HFF-Myc (cell line): ENCODE results near the gene TRIM27.

ENCODE experiments used
- DNase-seq: peaks from one replicate; pipeline ENCODE4 v3.0.0-alpha.2; 2011; ENCODE audit warnings: low read depth; ENCODE audit errors: extremely low read depth
- H3K4me3 ChIP-seq: replicated peaks from 2 replicates; pipeline ENCODE4 v1.5.1; 2011; ENCODE audit warnings: low read depth, mild to moderate bottlenecking, control low read depth, low read length
- TF ChIP-seq, protein P1 (sequence below): IDR thresholded peaks from 2 replicates; pipeline ENCODE4 v1.5.1; 2012; ENCODE audit warnings: mild to moderate bottlenecking, low read depth, low read length, control low read depth; ENCODE audit errors: missing control alignments

The TRIM27 gene

DNA sequence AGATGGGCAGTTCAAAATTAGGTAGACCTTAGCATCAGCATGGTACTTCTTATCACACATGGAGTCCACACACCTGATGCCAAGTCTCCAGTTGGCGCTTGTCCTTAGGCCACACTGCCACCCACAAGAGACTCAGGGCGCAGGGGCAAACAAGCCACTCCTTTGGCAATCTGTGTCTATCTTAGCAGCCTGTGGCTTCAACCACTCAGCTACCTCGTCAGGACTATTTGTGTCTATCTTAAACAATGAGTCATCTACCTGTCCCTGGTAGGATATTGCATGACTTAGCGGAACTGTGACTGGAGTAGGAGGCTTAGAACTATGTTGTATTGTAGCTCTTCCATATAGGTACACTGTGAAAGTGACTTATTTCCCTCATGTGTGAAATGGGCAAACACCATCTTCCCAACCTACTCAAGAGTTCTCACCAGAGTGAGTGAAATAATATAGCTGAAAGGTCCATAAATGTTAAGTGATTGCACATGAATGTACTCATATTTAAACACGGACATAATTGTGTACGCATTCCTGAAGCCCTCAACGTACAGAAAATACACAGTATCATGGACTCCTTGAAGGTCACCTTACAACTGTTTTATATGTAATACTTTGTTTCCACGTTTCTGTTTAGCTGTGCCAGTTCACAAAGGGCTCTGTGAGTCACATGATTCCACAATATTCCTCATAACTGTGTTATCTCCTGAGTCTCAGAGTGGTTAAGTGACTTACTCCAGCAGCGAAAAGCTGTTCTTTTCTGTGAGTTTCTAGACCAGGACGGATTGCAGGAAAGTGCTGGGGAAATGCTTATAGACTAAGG, 1.6 kb downstream of the TRIM27 start:
- DNase-seq: no peak
- TF ChIP-seq, protein P1, sequence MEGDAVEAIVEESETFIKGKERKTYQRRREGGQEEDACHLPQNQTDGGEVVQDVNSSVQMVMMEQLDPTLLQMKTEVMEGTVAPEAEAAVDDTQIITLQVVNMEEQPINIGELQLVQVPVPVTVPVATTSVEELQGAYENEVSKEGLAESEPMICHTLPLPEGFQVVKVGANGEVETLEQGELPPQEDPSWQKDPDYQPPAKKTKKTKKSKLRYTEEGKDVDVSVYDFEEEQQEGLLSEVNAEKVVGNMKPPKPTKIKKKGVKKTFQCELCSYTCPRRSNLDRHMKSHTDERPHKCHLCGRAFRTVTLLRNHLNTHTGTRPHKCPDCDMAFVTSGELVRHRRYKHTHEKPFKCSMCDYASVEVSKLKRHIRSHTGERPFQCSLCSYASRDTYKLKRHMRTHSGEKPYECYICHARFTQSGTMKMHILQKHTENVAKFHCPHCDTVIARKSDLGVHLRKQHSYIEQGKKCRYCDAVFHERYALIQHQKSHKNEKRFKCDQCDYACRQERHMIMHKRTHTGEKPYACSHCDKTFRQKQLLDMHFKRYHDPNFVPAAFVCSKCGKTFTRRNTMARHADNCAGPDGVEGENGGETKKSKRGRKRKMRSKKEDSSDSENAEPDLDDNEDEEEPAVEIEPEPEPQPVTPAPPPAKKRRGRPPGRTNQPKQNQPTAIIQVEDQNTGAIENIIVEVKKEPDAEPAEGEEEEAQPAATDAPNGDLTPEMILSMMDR: no peak
- H3K4me3 ChIP-seq: peak overlapping the region; percentile 95

DNA sequence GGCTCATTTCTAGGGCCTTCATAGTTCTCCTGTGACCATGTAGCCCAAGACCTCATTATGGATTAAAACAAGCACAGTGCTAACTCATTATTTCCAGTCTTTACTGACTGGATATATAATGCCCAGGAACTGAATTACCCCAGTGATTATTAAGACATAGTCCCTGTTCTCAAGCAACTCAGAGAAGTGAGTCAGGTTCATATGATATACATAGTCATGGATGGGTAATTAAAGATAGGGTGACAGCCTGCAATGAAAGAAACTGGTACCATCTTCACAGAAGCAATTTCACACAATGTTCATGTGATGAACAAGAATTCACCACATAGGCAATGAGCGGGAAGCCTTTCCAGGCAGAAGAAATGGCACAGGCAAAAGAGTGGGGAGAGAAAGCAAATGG, 3.5 kb downstream of the TRIM27 start:
- DNase-seq: no peak
- TF ChIP-seq, protein P1: no peak
- H3K4me3 ChIP-seq: no peak overlapping the region

DNA sequence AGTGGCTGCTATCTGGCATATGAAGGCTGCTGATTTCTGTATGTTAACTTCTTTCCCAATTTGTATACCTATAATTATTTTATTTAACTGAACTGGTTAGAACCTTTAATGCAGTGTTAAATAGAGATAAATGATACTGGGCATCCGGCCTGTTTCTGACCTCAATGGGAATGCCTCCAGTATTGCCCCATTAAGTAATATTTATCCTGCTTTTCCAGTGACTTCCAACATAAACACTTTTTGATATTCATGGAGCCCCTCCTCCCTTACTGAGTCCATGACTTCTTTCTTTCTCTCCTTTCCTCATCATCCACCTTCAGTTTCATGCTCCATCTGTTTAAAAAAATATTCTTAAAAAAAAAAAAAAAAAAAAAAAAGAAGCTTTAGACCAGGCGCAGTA, 8.8 kb downstream of the TRIM27 start:
- TF ChIP-seq, protein P1: no peak

DNA sequence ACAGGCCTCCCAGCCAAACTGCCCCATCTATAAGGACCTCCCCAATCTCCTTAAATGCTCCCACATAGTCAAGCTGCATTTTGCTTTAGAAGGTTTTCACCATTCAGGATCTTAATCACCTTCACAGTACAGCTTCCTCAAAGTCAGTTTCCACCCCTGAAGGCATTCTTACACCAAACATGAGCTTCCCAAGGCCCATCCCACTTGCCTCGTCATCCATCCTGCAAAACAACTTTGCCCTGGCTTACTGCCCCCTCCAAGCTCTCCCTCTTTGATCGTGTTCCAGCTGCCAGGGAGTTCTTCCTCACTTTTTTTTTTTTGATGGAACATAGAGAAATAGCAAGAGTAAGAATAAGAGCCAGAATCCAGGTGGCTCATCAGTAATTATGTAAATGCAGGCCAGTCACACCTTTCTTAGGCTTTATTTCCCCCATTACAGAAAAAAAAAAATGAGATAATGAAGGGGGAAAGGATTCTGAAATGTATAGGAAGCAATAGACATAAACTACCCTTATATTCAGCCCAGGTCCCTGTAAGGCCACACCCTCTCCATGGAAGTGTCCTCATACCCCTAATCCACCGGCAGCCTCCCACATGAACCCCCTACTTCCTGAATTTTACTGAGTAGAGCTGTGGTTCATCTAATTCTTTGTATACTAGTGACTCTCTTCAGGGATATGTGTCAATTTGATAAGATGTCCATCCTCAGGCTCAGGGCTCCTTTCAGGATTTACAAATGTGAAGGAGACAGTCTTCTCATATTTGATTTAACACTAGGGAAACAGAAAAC, 12.7 kb downstream of the TRIM27 start:
- DNase-seq: no peak
- TF ChIP-seq, protein P1: no peak
- no peak overlapping the region for H3K4me3 ChIP-seq

More for the DNA sequence above, 8.8 kb downstream of the TRIM27 start:
- no peak overlapping the region for H3K4me3 ChIP-seq
- no peak for DNase-seq

DNA sequence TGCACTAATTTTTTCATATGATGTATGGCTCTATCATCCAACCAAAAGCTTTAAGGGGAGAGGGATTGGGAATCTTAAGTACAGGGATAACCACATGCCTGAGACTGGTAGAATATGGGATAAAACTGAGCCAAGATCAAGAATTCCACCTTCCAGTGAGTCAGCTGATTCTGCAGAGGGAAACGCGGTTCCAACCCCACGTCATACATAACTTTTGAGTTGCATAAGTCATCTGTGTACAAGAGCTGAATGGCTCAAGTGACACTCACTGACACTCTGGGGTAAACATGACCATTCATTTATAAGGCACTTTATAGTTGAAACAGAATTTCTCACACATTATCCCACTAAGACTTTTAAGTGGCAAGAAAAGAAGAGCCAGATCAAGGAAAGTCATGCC, 16.4 kb downstream of the TRIM27 start:
- no peak overlapping the region for H3K4me3 ChIP-seq
- DNase-seq: no peak
- TF ChIP-seq, protein P1: no peak

DNA sequence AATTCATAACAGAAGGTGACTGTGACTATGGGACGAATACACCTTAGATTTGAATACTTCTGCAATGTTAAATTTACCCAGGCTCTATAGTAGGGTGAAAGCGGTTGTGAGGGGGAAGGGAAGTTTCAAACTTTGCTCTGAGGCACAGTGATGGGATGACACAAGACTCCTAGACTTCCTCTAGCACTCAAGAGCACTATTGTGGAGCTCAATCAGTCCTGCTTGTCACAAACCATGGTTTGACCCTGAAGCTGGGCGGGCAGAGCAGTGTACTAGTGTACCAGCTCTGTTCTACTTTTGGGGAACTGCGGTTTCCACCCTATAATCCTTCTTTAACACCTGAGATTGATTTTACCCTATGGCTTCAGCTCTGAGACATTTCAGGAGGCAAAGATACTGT, 17.1 kb downstream of the TRIM27 start:
- DNase-seq: no peak
- TF ChIP-seq, protein P1: no peak
- no peak overlapping the region for H3K4me3 ChIP-seq
